H1 (cell line): ENCODE results near the gene UBE2V1. TPM values are rescaled to one million over a fixed set of nuclear protein-coding genes. Genes with fewer than 3 reads are reported as not detected.

ENCODE experiments used
- CTCF ChIA-PET: fragments of 300-600 bp; sonication (Branson Sonifier 250); formaldehyde crosslinking; loops from one replicate; lab custom pipeline; 2021; ENCODE audit not compliant: partially characterized antibody; lab: Charles Lee
- POLR2A ChIA-PET: fragments of 300-600 bp; sonication (Branson Sonifier 250); formaldehyde crosslinking; loops from one replicate; lab custom pipeline; 2021; ENCODE audit warnings: inconsistent platforms; ENCODE audit not compliant: partially characterized antibody; lab: Charles Lee
- DNase-seq, 2 experiments: peaks; one replicate each; pipeline versions ENCODE4 v3.0.0 to v3.0.0-alpha.2; 2010 to 2022; ENCODE audit warnings: low spot score in 2 of 2, low read depth in 1 of 2, mixed read lengths in 1 of 2
- FAIRE-seq: peaks from 2 replicates; lab custom pipeline; 2011; peaks lifted over from hg19 to GRCh38; lab: Jason Lieb, UNC
- H2AFZ ChIP-seq: 2 replicates; pipeline ENCODE4 v1.8.1; 2012; ENCODE audit warnings: low read length, inconsistent platforms
- H2AK5ac ChIP-seq: 2 replicates; pipeline ENCODE4 v1.6.1; 2013; ENCODE audit warnings: low read depth, low read length
- H2BK120ac ChIP-seq: replicated peaks from 2 replicates; pipeline ENCODE3; 2013; ENCODE audit warnings: low read depth, low read length, inconsistent platforms
- H2BK12ac ChIP-seq: 2 replicates; pipeline ENCODE4 v1.6.1; 2013; ENCODE audit warnings: low read depth, low read length
- H2BK15ac ChIP-seq: 2 replicates; pipeline ENCODE4 v1.6.1; 2013; ENCODE audit warnings: low read length
- H2BK20ac ChIP-seq: 2 replicates; pipeline ENCODE4 v1.6.1; 2013; ENCODE audit warnings: low read length
- H2BK5ac ChIP-seq: 2 replicates; pipeline ENCODE4 v1.6.1; 2013; ENCODE audit warnings: low read depth, low read length
- H3K14ac ChIP-seq: 2 replicates; pipeline ENCODE4 v1.6.1; 2013; ENCODE audit warnings: inconsistent platforms; ENCODE audit not compliant: insufficient read length
- H3K18ac ChIP-seq: 2 replicates; pipeline ENCODE4 v1.6.1; 2013; ENCODE audit warnings: low read length; ENCODE audit errors: extremely low read depth
- H3K23ac ChIP-seq: 2 replicates; pipeline ENCODE4 v1.6.1; 2013; ENCODE audit warnings: inconsistent platforms; ENCODE audit not compliant: insufficient read length
- H3K23me2 ChIP-seq: 2 replicates; pipeline ENCODE4 v1.6.1; 2013; ENCODE audit warnings: low read depth, low read length
- H3K27ac ChIP-seq: 2 replicates; pipeline ENCODE4 v1.6.1; 2011; ENCODE audit warnings: low read depth, low read length, inconsistent platforms
- H3K27me3 ChIP-seq, 4 experiments: replicated peaks in 1 of 4; 1 replicate in 1 of 4; 2 replicates in 3 of 4; pipeline versions ENCODE4 v1.6.1 to v1.8.1; 2011 to 2013; ENCODE audit warnings: low read length in 3 of 4, mild to moderate bottlenecking in 3 of 4, inconsistent platforms in 2 of 4, mixed read lengths in 2 of 4, moderate library complexity in 1 of 4; ENCODE audit not compliant: control insufficient read depth in 3 of 4, insufficient read depth in 3 of 4; ENCODE audit errors: extremely low read depth in 1 of 4
- H3K36me3 ChIP-seq, 4 experiments: 2 replicates each; pipeline versions ENCODE4 v1.6.1 to v1.8.1; 2011 to 2013; ENCODE audit warnings: mild to moderate bottlenecking in 4 of 4, low read length in 3 of 4, moderate library complexity in 2 of 4, control low read depth in 1 of 4, inconsistent platforms in 1 of 4; ENCODE audit not compliant: insufficient read depth in 4 of 4, control insufficient read depth in 2 of 4
- H3K4ac ChIP-seq: replicated peaks from 2 replicates; pipeline ENCODE3; 2013; ENCODE audit warnings: low read length, low read depth, mixed read lengths, inconsistent platforms; ENCODE audit not compliant: insufficient read length
- H3K4me1 ChIP-seq, 4 experiments: replicated peaks in 1 of 4; 1 replicate in 1 of 4; 2 replicates in 3 of 4; pipeline versions ENCODE4 v1.6.1 to v1.8.1; 2011 to 2013; ENCODE audit warnings: low read length in 3 of 4, inconsistent platforms in 2 of 4, mixed read lengths in 1 of 4; ENCODE audit not compliant: insufficient read depth in 4 of 4, control insufficient read depth in 3 of 4
- H3K4me2 ChIP-seq, 2 experiments: 2 replicates each; pipeline versions ENCODE4 v1.6.1 to v1.8.1; 2011 to 2013; ENCODE audit warnings: low read depth in 2 of 2, low read length in 2 of 2, control low read depth in 1 of 2, inconsistent platforms in 1 of 2, mild to moderate bottlenecking in 1 of 2; ENCODE audit not compliant: insufficient read depth in 1 of 2
- H3K4me3 ChIP-seq, 4 experiments: fragments of 200-600, 300-600 bp in 1 of 4; sonication (generic), shearing (Covaris generic), sonication (Bioruptor Twin) in 1 of 4; 2 replicates each; pipeline versions ENCODE4 v1.5.1 to v1.8.1; 2011 to 2016; ENCODE audit warnings: low read length in 4 of 4, low read depth in 3 of 4, control low read depth in 2 of 4, inconsistent platforms in 2 of 4, mild to moderate bottlenecking in 2 of 4, mixed read lengths in 1 of 4, moderate library complexity in 1 of 4; ENCODE audit not compliant: insufficient read depth in 2 of 4; ENCODE audit errors: extremely low read depth in 1 of 4
- H3K56ac ChIP-seq: replicated peaks from 2 replicates; pipeline ENCODE3; 2013; ENCODE audit warnings: low read depth, mild to moderate bottlenecking, mixed read lengths, low read length, inconsistent platforms; ENCODE audit not compliant: insufficient read length
- H3K79me1 ChIP-seq: 2 replicates; pipeline ENCODE4 v1.6.1; 2013; ENCODE audit warnings: low read depth, low read length, control low read depth
- H3K79me2 ChIP-seq, 2 experiments: 2 replicates each; pipeline versions ENCODE4 v1.6.1 to v1.8.1; 2012 to 2013; ENCODE audit warnings: low read length in 2 of 2, mild to moderate bottlenecking in 2 of 2, inconsistent platforms in 1 of 2; ENCODE audit not compliant: insufficient read depth in 2 of 2, control insufficient read depth in 1 of 2
- H3K9ac ChIP-seq, 4 experiments: replicated peaks in 1 of 4; 1 replicate in 1 of 4; 2 replicates in 3 of 4; pipeline versions ENCODE4 v1.6.1 to v1.8.1; 2011 to 2013; ENCODE audit warnings: low read depth in 3 of 4, low read length in 3 of 4, control low read depth in 2 of 4, mild to moderate bottlenecking in 2 of 4, moderate library complexity in 2 of 4, inconsistent platforms in 1 of 4; ENCODE audit errors: extremely low read depth in 1 of 4
- H3K9me3 ChIP-seq, 2 experiments: 2 replicates each; pipeline versions ENCODE4 v1.6.1 to v1.8.1; 2012 to 2013; ENCODE audit warnings: mild to moderate bottlenecking in 2 of 2, moderate library complexity in 2 of 2, control low read depth in 1 of 2, inconsistent platforms in 1 of 2, low read depth in 1 of 2, low read length in 1 of 2, mixed read lengths in 1 of 2; ENCODE audit not compliant: insufficient read depth in 2 of 2
- H4K20me1 ChIP-seq, 2 experiments: replicated peaks in 1 of 2; 2 replicates each; pipeline versions ENCODE3 to v1.8.1; 2011 to 2013; ENCODE audit warnings: inconsistent platforms in 2 of 2, low read length in 2 of 2, mild to moderate bottlenecking in 1 of 2; ENCODE audit not compliant: insufficient read depth in 2 of 2, control insufficient read depth in 1 of 2
- H4K5ac ChIP-seq: 2 replicates; pipeline ENCODE4 v1.6.1; 2013; ENCODE audit warnings: low read length, low read depth, mixed read lengths, inconsistent platforms; ENCODE audit not compliant: insufficient read length
- H4K8ac ChIP-seq: 2 replicates; pipeline ENCODE4 v1.8.0; 2013; ENCODE audit warnings: mild to moderate bottlenecking, moderate library complexity, low read length, inconsistent platforms; ENCODE audit not compliant: insufficient read depth; ENCODE audit errors: extremely low read depth
- H4K91ac ChIP-seq: replicated peaks from 2 replicates; pipeline ENCODE3; 2013; ENCODE audit warnings: low read length, mixed read lengths, inconsistent platforms; ENCODE audit not compliant: insufficient read length
- KDM5A ChIP-seq: fragments of 200-600 bp; IDR thresholded peaks from 2 replicates; pipeline ENCODE4 v1.7.1; 2012; ENCODE audit warnings: mild to moderate bottlenecking, low read length, inconsistent platforms, mixed read lengths
- RAD21 ChIP-seq, 2 experiments: IDR thresholded peaks in 1 of 2; conservative IDR thresholded peaks in 1 of 2; 2 replicates each; pipeline ENCODE4 v1.6.1; 2011; ENCODE audit warnings: low read depth in 2 of 2, low read length in 2 of 2, improper control_type of control experiment in 1 of 2, inconsistent platforms in 1 of 2, mild to moderate bottlenecking in 1 of 2, moderate library complexity in 1 of 2
- WGBS, 2 experiments: shearing (Covaris generic) in 1 of 2; methylation state at CpG; one replicate each; pipeline versions ENCODE4 v1.1.6 to v1.1.7; 2013 to 2015; ENCODE audit warnings: low lambda C conversion rate in 2 of 2, mixed read lengths in 2 of 2, inconsistent platforms in 1 of 2, low coverage in 1 of 2, missing lambda C conversion rate in 1 of 2; ENCODE audit not compliant: insufficient replicate concordance in 2 of 2, insufficient coverage in 1 of 2, insufficient read length in 1 of 2; ENCODE audit errors: extremely low coverage in 1 of 2, missing lambda C conversion rate in 1 of 2; 5-methylcytosine and 5-hydroxymethylcytosine counted together
- polyA plus RNA-seq, 7 experiments: library from polyadenylated mRNA; depleted of rRNA in 3 of 7; stranded (reverse) in 5 of 7; unstranded in 2 of 7; fragments of >200 nt in 5 of 7; fragments of 200-250 nt in 2 of 7; gene quantifications; 1 replicate in 5 of 7; 2 replicates in 1 of 7; 4 replicates in 1 of 7; pipeline versions ENCODE4 v1.2.1 to v1.2.3, GENCODE V29; 2011 to 2013; ENCODE audit warnings: missing spikeins in 2 of 7, mixed read lengths in 2 of 7
- total RNA-seq: library from RNA; stranded (reverse); fragmentation: NEBNext Ultra II Directional; extraction: Animal tissue kit (Norgen Biotek cat#: 25700); gene quantifications from 2 replicates; pipeline ENCODE4 v1.2.1, GENCODE V29; 2021
- TF ChIP-seq, protein P1 (sequence below), 3 experiments: IDR thresholded peaks; 1 replicate in 2 of 3; 2 replicates in 1 of 3; pipeline versions ENCODE4 v1.5.1 to v1.6.1; 2011; ENCODE audit warnings: low read length in 3 of 3, mild to moderate bottlenecking in 3 of 3, inconsistent platforms in 2 of 3, low read depth in 1 of 3, moderate library complexity in 1 of 3; ENCODE audit not compliant: insufficient read depth in 1 of 3; ENCODE audit errors: control extremely low read depth in 1 of 3

The UBE2V1 gene
- total and polyA plus RNA-seq, 2 of the 8 experiments (the other 6 are each of a cell fraction or from before 2014, with no cell fraction given), result 141 to 184 TPM

DNA sequence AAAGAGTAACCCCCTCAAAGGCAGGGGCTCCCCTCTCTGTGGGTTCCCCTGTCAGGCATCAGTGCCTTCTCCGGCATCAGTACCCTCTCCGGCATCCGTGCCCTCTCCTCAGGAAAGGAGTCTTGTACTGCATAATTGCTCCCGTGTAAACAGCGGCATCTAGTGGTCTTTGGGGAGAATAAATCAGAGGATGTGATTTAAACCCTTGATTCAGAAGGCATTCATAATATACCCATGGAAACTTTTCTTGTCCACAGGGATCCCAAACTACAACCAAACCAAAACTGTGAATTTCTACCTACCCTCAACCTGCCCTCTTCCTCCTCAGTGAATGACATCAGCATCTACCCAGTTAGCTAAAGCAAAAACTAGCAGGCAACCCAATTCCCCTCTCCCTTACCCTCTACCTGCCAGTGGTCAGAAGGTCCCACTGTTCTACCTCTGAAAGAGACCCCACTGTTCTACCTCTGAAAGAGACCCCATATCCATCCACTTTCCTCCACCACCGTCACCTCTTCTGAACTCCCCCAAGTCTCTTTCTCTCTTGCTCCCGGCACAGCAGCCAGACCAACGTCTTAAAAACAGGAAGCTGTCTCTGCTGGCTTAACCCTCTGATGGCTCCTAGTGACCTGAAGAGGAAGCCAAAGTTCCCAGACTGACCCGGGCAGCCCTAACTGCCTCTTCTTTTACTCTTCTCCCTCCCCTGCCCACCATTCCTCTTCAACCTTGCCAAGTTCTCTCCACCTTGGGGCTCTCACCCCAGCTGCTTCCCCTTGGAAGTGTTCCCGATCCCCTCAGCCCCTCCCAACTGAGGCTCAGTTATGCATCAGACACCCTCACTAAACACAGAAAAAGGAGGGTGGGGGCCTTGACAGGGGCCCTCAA, 27.2 kb downstream of the UBE2V1 start:
- peak; percentile 28 for FAIRE-seq
- H2BK5ac ChIP-seq, result 0 out of 2 replicates have a peak overlapping the region, but pooled peaks have one; percentile 66
- no peak overlapping the region for H2BK20ac ChIP-seq
- H3K79me1 ChIP-seq, result peaks cover 6% of the 10 kb centered on the region; the same call in 1 of the 2 replicates
- no peak overlapping the region for H3K14ac ChIP-seq
- H4K5ac ChIP-seq, result no peak overlapping the region
- H3K4me1 ChIP-seq, result peaks cover 0 to 13% (median 6%) of the 10 kb centered on the region in 4 experiments
- no peak for DNase-seq
- H3K9me3 ChIP-seq, result no peaks in the 10 kb centered on the region
- H3K23me2 ChIP-seq, result no peaks in the 10 kb centered on the region; the same call in 1 of the 2 replicates
- H3K23ac ChIP-seq, result no peak overlapping the region
- H2BK12ac ChIP-seq, result no peak overlapping the region
- H2AFZ ChIP-seq, result no peak overlapping the region
- H3K27me3 ChIP-seq, result no peaks in the 10 kb centered on the region; a peak in 1 of 7 replicates
- H2AK5ac ChIP-seq, result no peak overlapping the region; the same call in 1 of the 2 replicates
- H3K36me3 ChIP-seq, result peaks cover 0 to 31% (median 5%) of the 10 kb centered on the region in 4 experiments; a peak in 6 of 8 replicates
- H2BK15ac ChIP-seq, result no peak overlapping the region; the same call in 1 of the 2 replicates
- no peak overlapping the region for H3K56ac ChIP-seq
- peak overlapping the region; percentile 32 to 38; a peak in 2 of 4 replicates for H3K4me2 ChIP-seq
- ChIA-PET POLR2A (interaction anchor here (0.6 to 5.9 kb wide), 7 partner anchors 10 to 106 kb away, joined by 3 to 31 read pairs (median 5); partner anchors contain the start of gene SNAI1), CTCF (interaction anchor here (0.6 to 6.3 kb wide), 36 partner anchors 12 to 844 kb away, joined by 3 to 80 read pairs (median 4); partner anchors contain the start of gene PEDS1)
- no peak overlapping the region for H3K9ac ChIP-seq
- WGBS, 2 experiments, result 38% methylated on average over 10 of the region's 10 CpGs; no CpG with 5 or more reads in 1 of the 2 experiments
- peaks cover 0 to 16% of the 10 kb centered on the region in 2 experiments; a peak in 3 of 4 replicates for H3K79me2 ChIP-seq
- H4K91ac ChIP-seq, result no peak overlapping the region
- TF ChIP-seq, protein P1, sequence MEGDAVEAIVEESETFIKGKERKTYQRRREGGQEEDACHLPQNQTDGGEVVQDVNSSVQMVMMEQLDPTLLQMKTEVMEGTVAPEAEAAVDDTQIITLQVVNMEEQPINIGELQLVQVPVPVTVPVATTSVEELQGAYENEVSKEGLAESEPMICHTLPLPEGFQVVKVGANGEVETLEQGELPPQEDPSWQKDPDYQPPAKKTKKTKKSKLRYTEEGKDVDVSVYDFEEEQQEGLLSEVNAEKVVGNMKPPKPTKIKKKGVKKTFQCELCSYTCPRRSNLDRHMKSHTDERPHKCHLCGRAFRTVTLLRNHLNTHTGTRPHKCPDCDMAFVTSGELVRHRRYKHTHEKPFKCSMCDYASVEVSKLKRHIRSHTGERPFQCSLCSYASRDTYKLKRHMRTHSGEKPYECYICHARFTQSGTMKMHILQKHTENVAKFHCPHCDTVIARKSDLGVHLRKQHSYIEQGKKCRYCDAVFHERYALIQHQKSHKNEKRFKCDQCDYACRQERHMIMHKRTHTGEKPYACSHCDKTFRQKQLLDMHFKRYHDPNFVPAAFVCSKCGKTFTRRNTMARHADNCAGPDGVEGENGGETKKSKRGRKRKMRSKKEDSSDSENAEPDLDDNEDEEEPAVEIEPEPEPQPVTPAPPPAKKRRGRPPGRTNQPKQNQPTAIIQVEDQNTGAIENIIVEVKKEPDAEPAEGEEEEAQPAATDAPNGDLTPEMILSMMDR (IDR thresholded peaks at IDR 0.05; ENCODE audit: control extremely low read depth in 1 of 3, insufficient read depth in 1 of 3, low read depth in 1 of 3, low read length in 3 of 3), result peak; percentile 38 to 83 (median 72)
- TF ChIP-seq KDM5A (no peak), RAD21 (IDR thresholded peaks at IDR 0.05 in 1 of 2, conservative IDR thresholded peaks at IDR 0.05 in 1 of 2; ENCODE audit: low read depth in 2 of 2, low read length in 2 of 2) (peak; percentile 79 to 88)
- H3K27ac ChIP-seq, result no peak overlapping the region; the same call in 1 of the 2 replicates
- H3K18ac ChIP-seq, result no peak overlapping the region; the same call in 1 of the 2 replicates
- no peak overlapping the region for H2BK120ac ChIP-seq
- H3K4me3 ChIP-seq, result no peak overlapping the region
- peaks cover 4 to 12% of the 10 kb centered on the region in 2 experiments for H4K20me1 ChIP-seq
- no peak overlapping the region for H3K4ac ChIP-seq
- no peak overlapping the region for H4K8ac ChIP-seq
